ENCODE measurements around the gene FGF5.
"Not testable (repeated sequence)": the region's sequence is repeated elsewhere in the genome, so short reads cannot be mapped to it uniquely, and the experiment has no call there.

The FGF5 gene

DNA sequence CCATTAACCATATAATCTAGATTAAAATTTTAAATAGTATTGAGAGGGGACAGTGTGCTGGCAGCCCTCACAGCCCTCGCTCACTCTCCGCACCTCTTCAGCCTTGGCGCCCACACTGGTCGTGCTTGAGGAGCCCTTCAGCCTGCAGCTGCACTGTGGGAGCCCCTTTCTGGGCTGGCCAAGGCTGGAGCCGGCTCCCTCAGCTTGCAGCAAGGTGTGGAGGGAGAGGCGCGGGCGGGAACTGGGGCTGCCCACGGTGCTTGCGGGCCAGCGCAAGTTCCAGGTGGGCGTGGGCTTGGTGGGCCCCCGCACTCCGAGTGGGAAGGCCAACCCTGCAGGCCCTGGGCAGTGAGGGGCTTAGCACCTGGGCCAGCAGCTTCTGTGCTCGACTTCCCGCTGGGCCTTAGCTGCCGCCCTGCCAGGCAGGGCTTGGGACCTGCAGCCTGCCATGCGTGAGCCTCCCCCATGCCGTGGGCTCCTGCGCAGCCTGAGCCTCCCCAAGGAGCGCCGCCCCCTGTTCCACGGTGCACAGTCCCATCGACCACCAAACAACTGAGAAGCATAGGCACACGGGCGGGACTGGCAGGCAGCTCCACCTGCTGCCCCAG, 36.3 kb downstream of the FGF5 start:
- no peak for DNase-seq

DNA sequence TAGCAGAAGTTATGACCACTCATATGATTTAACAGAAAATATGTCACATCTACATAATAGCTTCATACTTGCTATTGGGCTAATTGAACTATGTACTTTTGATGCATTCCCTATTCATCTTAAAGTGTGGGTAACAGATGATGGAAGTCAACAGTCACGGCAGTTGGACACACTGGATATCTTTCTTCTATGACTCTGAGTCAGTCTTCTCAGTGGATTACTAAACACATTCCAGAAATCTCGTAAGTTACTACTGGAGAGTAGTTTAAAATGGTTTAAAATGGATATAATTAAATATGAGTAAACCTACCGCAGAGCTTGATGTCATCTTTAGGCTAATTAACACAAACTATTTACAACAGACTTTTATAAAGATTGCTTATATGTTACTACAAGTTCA, 39.0 kb downstream of the FGF5 start:
- DNase-seq: no peak

DNA sequence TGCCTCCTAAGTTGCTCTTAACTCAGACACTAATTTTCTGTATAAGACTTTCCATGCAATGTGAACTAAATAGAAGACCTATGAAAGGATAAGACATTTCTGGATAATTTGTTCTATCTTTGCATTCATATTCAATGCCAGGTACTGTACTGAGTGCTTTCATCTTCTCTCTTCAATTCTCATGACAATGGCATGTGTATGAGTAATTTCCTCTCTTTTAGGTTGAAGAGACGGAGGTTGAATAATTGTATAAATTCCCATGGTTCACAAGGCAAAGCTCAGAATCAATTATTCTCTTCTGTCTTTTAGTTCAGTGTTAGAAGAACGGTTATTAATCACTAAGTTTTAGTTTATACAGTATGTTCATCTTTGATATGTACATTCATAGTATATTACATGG, 39.8 kb downstream of the FGF5 start:
- no peak for DNase-seq

DNA sequence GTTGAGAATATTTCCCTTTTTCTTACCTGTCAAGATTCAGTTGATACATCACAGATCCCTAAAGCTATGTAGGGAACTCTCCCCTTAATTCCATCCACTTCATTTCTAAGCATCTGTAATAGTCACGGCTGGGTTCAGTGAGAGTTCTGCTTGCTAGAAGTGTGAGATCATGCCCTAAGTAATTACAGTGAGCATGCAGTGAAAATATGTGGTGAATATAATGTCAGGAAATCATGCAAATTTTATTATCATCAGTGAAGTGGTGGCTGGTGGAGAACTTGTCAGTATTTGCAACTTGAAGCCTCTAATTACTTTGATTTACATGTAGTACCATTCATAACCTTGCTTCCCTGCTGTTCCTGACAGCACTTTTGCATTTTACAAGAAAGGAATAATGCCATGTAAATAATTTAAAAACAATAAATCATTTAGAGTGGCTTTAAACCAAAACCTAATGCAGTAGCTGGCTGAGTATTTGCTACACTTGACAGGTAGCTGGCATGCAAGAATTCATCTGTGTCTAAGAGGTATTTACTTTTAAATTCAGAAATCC, 40.8 kb downstream of the FGF5 start:
- DNase-seq: no peak

DNA sequence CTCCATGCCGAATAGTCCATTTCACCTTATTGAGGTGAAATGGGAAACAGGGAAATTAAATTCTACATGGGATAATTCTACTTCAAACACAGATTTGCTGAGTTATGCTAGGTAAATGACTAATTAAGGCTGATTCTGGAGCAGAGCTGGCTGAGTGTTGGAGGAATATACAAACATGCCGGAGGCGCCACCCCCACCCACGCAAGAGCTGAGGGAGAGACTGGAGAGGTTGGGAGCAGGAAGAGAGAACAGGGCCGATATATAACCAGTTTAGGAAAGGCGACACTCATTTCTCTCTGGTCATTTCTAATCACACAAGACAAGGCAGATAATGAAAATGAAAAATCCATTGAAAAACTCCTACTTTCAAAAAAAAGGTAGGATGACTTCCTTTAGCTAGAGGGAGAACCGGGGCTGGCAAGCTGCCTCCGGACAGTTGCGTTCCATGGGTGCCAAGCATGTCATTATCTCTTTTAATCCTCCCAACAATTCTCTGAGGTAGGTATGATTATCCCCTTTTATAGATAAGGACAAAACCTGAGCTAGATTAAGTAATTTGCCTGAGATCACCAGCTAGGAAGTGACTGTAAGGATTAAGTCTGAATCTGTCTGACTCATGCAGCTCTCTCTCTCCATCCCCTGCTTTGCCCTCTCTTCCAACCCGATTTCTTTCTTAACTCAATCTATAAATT, 41.5 kb downstream of the FGF5 start:
- DNase-seq: peak; percentile 38

DNA sequence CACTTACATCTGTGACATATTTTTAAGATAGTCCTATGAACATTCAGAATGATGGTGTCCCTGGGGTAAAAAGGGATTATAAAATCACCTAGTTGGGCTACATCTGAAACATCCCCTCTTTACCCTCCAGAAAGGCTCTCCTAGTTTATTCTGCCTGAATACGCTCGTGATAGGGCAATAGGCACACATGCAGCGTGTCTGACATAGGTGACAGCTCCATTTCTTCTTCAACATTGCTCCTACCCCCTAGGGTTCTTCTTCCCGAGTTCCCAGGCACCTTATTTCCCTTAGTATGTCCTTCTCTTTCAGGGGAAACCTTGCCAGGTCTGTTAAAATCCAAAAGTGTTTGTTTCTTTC, 42.0 kb downstream of the FGF5 start:
- no peak for DNase-seq

DNA sequence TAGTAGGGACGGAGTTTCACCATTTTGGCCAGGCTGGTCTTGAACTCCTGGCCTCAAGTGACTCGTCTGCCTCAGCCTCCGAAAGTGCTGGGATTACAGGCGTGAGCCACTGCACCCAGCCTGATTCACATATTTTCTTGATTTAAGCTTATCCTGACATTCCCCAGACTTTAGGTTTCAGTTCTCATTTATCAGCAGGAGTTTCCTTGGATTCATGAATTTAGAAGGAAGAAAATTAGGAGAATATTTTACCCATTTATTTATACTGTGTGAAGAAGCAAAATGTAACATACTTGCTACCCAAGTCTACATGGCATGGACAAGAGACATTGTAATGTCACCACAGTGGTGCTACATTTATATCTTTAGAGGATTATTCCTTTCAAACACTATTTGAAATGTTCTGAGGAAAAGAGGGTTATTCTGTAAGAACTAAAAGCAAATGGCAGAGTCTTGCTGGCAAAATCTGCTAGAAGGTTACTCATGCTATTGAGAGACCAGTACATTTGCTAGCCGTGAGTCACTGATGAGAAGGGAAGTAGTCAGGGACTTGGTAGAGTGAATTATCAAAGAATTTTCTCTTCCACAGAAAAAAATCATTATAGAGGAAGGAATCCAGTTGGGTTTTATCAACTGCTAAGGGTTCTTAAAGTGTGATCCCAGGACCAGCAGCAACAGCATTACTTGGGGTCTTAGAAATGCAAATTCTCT, 43.0 kb downstream of the FGF5 start:
- peak; percentile 64 for DNase-seq

DNA sequence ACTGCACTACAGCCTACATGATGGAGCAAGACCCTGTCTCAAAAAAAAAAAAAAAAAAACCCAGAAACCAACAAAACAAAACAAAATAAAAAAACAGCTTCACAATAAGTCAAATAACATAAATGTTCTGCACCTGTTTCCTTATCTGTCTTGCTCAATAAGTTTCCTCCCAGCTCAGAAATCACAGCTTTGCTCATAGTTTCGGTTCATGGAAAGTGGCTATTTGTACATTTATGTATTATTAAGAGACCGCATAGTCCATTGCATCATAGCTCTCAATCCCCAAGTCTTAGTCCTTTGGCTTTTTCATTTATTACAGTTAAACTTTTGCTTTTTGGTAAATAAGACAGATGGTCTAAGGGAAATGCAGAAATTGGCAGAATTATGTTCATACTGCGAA, 44.7 kb downstream of the FGF5 start:
- DNase-seq: no peak

DNA sequence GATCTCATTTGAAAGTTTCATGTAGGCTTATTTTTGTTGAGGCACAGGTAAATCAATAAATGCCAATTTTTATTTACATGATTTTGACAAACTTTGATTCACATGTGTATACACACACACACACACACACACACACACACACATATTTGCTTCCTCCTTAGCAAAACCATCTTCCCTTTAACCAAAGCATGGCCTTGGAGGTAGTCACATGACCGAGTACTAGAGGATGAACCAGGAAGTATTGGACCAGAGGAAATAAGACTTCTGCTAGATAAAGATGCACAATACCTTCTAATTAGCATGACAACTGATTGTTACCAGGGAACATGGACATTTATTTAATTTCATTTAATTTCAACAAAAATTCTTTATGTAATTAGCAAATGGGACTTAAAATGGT, 45.7 kb downstream of the FGF5 start:
- DNase-seq: no peak

DNA sequence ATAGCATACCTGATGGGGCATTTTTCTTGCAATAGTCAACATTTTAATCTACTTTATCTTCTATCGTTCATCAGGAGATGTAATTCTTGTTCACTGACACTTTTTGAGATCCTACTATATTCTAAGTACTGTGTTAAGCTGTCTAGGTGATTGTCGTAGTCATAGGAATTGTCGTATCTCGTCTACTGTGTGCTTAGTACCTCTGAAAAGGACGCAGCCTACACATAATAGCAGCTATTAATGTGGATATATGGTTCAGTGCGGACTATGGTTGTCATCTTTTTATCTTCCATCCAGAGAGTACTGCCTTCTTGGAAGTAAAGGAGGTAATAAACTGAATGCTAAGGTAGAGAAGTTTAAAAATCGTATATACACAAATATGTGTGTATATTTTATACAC, 47.2 kb downstream of the FGF5 start:
- no peak for DNase-seq

DNA sequence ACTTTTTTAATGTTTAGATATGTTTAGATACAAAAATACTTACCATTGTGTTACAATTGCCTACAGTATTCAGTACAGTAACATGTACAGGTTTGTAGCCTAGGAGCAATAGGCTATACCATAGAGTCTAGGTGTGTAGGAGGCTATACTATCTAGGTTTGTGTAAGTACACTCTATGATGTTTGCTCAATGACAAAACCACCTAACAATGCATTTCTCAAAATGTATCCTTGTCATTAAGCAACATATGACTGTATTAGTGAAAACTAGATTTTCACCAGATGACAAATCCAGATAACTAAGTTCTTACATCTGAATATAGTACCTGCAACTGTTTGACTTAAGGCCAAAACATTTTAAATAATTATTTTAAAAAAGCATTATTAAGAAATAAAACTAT, 49.4 kb downstream of the FGF5 start:
- not testable (repeated sequence) for DNase-seq

DNA sequence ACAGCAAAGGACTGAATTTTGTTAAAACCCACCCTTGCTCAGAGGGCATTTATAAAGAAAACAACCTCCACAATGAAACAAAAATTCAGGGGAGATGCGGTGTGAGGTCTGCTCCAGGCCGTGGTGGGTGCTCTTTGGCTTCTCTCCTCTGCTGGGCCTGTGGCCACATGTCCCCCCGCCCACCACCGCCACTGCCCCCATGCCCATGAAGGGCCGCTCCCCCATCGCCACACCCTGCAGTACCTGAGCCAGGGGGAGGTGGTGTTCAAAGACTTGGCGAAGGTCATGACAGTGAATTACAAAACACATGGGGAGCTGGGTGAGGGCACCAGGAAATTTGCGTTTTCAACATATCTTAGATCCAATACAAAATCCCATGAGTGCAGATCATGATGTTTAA, 54.9 kb downstream of the FGF5 start:
- no peak for DNase-seq

DNA sequence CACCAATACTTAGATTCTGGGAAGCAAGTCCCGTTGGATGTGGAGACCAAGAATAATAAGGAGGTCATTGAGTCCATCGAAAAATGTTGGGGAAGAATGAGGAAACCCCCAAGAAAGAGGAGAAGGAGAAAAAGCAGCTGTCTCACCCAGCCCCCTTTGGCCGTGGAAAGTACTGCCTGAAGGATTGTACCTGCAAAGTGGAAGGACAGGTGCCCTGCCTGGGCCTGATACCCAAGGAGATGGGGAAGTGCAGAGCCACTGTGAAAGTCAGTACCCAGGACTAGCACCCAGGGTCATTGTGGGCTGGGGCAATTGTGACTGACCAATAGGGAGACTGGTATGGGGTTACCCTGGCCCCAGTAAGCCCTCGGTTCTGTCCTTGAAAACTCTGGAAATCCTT, 55.3 kb downstream of the FGF5 start:
- DNase-seq: no peak

DNA sequence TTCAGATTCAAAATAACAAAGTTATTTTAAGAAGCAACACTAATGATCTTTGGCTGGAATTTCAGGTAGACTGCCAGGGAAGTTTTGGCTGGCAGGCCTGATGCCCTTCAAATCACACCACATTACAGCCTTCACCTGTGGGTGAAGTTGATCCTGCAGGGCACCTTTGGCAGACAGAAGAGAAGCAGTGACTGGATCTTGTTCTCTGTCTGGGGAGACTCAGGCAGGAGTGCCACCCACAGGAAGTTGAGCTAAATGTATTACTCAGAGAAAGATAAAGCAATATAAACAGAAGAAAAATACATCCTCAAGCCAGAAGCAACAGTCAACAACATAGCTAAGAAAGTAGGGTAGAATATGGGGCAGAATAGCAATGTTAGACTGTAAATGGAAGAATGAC, 56.3 kb downstream of the FGF5 start:
- DNase-seq: no peak

DNA sequence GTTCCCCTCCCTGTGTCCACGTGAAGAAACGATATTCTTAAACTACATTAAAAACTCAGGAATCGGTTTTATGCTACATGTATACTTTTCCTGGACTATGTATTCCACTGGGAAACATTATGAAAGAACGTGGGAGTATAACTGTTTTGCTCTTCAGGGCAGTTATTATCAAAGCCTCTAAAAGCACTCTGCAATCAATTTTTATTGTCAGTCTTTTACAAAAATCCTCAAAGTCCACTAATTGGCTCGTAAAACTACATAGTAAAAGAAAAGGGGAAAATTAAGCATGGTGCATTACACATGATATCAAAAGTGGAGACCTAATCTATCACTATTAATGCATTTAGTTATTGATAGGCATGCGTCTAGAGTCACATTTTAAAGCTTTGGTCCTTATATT, 57.7 kb downstream of the FGF5 start:
- DNase-seq: no peak

DNA sequence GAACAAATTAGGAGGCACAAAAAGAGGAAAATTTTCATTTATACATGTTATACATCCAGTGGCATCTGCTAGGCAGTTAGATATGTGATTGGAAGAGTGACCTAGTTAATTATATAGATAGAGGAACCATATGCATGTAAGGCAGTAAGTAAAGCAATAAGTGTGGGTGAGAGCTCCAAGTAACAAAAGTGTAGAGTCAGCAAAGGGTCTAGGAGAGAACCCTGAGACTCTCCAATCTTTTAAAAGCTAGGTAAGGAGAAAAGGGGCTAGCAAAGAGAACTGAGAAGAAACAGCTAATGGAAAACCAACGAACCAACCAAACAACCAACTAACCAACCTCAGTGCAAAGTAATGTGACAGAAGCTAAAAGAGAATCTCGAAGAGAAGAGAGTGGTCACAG, 65.2 kb downstream of the FGF5 start:
- DNase-seq: no peak

DNA sequence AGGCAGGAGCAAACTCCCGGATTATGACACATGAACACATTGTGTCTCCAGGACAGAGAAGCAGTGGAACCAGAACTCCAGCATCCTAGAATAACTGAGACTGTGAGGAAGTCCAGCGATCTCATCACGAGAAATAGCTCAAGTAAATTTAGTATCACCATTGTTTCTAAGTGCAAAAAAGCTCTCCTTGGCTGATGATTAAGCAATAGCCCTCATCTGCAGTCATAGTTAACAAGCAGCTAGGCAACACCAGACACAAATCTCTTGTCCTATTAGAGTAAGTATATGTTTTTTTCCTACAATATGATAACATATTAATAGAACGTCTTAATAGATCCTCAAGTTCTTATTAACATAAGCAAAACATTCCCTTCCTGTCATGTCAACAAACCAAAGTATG, 66.7 kb downstream of the FGF5 start:
- no peak for DNase-seq

DNA sequence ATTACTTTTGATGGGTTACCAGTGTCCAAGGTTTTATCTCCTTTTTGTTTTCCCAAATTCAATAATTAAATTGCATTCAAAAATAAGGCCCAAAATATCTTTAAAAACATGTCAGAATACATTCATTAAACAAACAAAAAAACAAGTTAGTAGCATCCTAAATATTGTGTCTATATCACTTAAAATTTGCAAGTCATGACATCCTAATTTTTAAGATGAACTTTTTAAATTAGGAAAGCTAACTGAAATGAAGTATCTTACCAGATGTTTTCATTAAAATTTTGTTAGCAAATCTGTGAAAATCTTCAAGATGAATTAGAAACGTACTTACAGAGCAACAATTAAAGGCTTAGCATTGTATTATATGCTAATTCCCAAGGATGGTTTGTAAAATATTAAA, 68.1 kb downstream of the FGF5 start:
- no peak for DNase-seq

DNA sequence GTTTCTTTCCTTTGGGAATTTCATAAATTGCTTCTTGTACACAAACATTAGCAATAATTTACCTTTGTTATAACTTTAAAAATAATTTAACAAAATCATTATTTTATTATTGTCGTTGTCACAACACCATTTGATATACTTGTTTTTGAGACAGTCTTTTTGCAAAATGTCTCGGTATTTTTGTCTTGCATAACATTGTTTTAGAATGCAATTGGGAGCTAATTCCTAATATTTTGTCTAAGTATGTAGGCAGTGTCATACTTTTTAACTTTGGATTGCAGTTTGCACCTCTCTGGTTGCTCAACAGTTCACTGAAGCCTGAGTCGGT, 68.7 kb downstream of the FGF5 start:
- no peak for DNase-seq

DNA sequence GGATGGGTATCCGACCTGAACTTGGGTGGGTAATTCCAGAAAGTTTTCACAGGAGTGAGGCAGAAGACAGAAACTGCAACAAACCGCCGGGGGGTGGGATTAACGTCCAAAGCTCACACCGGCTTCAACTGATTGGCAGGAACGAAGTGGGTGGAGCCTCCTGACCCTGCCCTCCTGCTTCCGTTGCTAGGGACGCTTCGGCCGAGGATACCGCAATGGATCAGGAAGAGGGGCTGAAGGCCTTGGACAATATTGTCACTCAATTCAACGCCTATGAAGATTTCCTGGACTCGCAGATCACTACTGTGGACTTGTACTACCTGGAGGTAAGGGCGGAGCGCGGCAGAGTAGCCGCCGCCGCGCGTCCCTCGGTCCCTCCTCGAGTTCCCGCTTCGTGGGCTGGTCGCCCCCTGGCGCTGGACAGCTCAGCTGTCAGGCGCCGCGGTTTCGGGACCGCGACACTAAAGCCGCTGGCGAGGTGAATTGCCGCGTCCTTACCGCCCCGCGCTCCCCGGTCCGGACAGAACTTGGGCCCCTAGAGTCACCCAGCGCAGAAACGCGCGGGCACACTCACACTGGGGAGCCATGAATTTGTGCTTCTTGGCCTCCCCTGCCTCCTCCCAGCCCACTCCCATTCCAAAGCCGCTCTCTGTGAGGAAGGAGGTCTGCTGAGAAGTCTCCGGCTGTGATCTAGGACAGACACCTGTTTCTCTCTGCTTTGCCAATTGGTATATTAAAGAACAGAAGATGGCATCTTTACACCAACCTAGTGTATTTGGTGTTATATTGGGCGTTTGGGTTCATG, 69.3 kb downstream of the FGF5 start, which contains the start of gene CFAP299:
Gene CFAP299 (plus strand): TSS at position 177 of the 805 bp plus-strand sequence.
- DNase-seq: peak; percentile 78

DNA sequence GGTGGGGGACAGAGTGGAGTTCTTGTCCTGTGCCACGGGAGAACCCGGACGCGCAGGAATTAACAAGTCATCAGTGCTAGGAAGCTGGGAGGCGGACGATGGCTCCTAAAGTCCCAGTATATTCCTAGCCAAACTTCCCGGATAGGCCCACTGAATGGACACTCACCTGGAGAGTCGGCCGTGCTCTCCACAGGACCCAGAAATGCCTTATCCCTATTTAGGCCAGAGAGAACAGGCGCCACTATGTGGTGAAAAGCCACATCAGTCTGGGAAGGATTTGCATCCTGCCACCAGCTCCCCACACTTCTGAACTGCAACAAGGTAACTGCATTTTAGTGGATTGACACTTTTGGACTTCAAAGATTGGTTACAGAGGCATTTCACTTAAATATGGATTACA, 70.1 kb downstream of the FGF5 start:
- no peak for DNase-seq

DNA sequence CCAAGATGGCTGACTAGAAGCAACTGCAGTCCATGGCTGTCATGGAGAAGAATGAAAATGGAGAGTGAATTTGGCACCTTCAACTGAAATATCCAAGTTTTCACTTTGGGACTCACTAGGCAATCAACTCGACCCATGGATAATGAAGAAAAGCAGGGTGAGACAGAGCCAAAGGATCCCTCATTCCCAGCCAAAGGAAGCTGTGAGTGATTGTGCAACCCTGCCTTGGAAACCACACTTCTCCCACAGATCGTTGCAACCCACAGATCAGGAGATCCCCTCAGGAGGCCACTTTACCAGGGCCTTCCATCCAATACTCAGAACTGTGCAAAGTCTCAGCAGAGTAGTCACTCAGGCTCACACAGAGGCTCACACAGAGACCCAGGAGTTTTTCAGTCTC, 73.6 kb downstream of the FGF5 start:
- DNase-seq: no peak

Measured in amniotic stem cell (primary cell).